Natural killer cell (primary cell): Measurements from ENCODE around the gene IFT80. TPM values are rescaled to one million over a fixed set of nuclear protein-coding genes. Genes with fewer than 3 reads are reported as not detected.

Experiments used
- ATAC-seq, 3 donors: fragments of 150-1000 bp in 2 of 3; fragments of 200-7000 bp in 1 of 3; cut with Tn5 transposase; 1 replicate in 1 of 3; 2 replicates in 2 of 3; pipeline ENCODE4 v1.10.0; 2021; ENCODE audit warnings: mild to moderate bottlenecking in 2 of 3, moderate library complexity in 2 of 3
- DNase-seq, 2 donors: peaks; one replicate each; pipeline versions ENCODE4 v3.0.0 to v3.0.0-alpha.2; 2013 to 2021; ENCODE audit warnings: mixed read lengths in 1 of 2
- H3K27ac ChIP-seq: one replicate; pipeline ENCODE4 v1.5.1; 2013; ENCODE audit warnings: mild to moderate bottlenecking, low read length
- H3K27me3 ChIP-seq: one replicate; pipeline ENCODE4 v1.6.1; 2013; ENCODE audit warnings: low read length; ENCODE audit not compliant: control insufficient read depth, insufficient read depth
- H3K36me3 ChIP-seq: one replicate; pipeline ENCODE4 v1.6.1; 2013; ENCODE audit warnings: low read length; ENCODE audit not compliant: control insufficient read depth, insufficient read depth
- H3K4me1 ChIP-seq: one replicate; pipeline ENCODE4 v1.6.1; 2013; ENCODE audit warnings: low read length; ENCODE audit not compliant: control insufficient read depth, insufficient read depth
- H3K4me3 ChIP-seq: one replicate; pipeline ENCODE4 v1.5.1; 2013; ENCODE audit warnings: low read length
- H3K9me3 ChIP-seq: one replicate; pipeline ENCODE4 v1.6.1; 2013; ENCODE audit warnings: low read length; ENCODE audit not compliant: control insufficient read depth, insufficient read depth
- H3K27ac Mint-ChIP-seq, 2 donors: one replicate each; pipeline ENCODE4 v1.8.0; 2022; ENCODE audit warnings: mild to moderate bottlenecking in 2 of 2, mixed read lengths in 2 of 2, moderate library complexity in 1 of 2
- H3K27me3 Mint-ChIP-seq, 2 donors: one replicate each; pipeline ENCODE4 v1.8.0; 2022; ENCODE audit warnings: low read depth in 2 of 2, mixed read lengths in 2 of 2
- H3K36me3 Mint-ChIP-seq: one replicate; pipeline ENCODE4 v1.8.0; 2022; ENCODE audit warnings: mixed read lengths
- H3K4me1 Mint-ChIP-seq, 2 donors: one replicate each; pipeline ENCODE4 v1.8.0; 2022; ENCODE audit warnings: mixed read lengths in 2 of 2
- H3K4me3 Mint-ChIP-seq: one replicate; pipeline ENCODE4 v1.8.0; 2022; ENCODE audit warnings: mild to moderate bottlenecking, moderate library complexity, mixed read lengths
- H3K9me3 Mint-ChIP-seq, 2 donors: one replicate each; pipeline ENCODE4 v1.8.0; 2022; ENCODE audit warnings: mixed read lengths in 2 of 2
- WGBS: methylation state at CpG from one replicate; pipeline ENCODE4 v1.1.7; 2013; ENCODE audit warnings: missing lambda C conversion rate; ENCODE audit not compliant: insufficient coverage; 5-methylcytosine and 5-hydroxymethylcytosine counted together
- intact Hi-C: fragments of 100-400 bp; cut with micrococcal nuclease; formaldehyde crosslinking; loops from one replicate; pipeline ENCODE4 v1.14.2; 2022
- total RNA-seq, 4 donors: library from RNA; stranded (reverse); fragments of 120-200 nt in 1 of 4; gene quantifications; one replicate each; pipeline versions ENCODE4 v1.2.3 to v1.2.4, GENCODE V29; 2013 to 2022
- TF ChIP-seq, protein P1 (sequence below): fragments of 200-600 bp; IDR thresholded peaks from one replicate; pipeline ENCODE4 v1.8.0; 2022; ENCODE audit warnings: antibody characterized with exemption

Gene IFT80
- total RNA-seq, 3 donors from 2014 or later (not counting 1 experiment from before 2014, with no cell fraction given): 22.6 to 22.9 (median 22.9) TPM

GRCh38 chr3:160312014-160312624 lies 86.9 kb downstream of the IFT80 start:
- H3K27ac ChIP-seq: no peak overlapping the region
- H3K4me1 ChIP-seq: no peaks in the 10 kb centered on the region
- DNase-seq (no peak), ATAC-seq (no peak)
- peaks cover 0 to 3% of the 10 kb centered on the region in 2 donors for H3K9me3 Mint-ChIP-seq
- no peak overlapping the region for H3K4me3 Mint-ChIP-seq
- WGBS: 100% methylated on average over 4 of the region's 5 CpGs
- no peak overlapping the region for H3K27ac Mint-ChIP-seq
- H3K4me1 Mint-ChIP-seq: no peaks in the 10 kb centered on the region
- H3K4me3 ChIP-seq: no peak overlapping the region
- no peaks in the 10 kb centered on the region for H3K9me3 ChIP-seq
- TF ChIP-seq, protein P1, sequence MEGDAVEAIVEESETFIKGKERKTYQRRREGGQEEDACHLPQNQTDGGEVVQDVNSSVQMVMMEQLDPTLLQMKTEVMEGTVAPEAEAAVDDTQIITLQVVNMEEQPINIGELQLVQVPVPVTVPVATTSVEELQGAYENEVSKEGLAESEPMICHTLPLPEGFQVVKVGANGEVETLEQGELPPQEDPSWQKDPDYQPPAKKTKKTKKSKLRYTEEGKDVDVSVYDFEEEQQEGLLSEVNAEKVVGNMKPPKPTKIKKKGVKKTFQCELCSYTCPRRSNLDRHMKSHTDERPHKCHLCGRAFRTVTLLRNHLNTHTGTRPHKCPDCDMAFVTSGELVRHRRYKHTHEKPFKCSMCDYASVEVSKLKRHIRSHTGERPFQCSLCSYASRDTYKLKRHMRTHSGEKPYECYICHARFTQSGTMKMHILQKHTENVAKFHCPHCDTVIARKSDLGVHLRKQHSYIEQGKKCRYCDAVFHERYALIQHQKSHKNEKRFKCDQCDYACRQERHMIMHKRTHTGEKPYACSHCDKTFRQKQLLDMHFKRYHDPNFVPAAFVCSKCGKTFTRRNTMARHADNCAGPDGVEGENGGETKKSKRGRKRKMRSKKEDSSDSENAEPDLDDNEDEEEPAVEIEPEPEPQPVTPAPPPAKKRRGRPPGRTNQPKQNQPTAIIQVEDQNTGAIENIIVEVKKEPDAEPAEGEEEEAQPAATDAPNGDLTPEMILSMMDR: no peak
- H3K36me3 Mint-ChIP-seq: no peaks in the 10 kb centered on the region
- intact Hi-C loops: no loop called here
- H3K36me3 ChIP-seq: peaks cover 1% of the 10 kb centered on the region
- no peaks in the 10 kb centered on the region for H3K27me3 Mint-ChIP-seq
- H3K27me3 ChIP-seq: no peaks in the 10 kb centered on the region

DNA sequence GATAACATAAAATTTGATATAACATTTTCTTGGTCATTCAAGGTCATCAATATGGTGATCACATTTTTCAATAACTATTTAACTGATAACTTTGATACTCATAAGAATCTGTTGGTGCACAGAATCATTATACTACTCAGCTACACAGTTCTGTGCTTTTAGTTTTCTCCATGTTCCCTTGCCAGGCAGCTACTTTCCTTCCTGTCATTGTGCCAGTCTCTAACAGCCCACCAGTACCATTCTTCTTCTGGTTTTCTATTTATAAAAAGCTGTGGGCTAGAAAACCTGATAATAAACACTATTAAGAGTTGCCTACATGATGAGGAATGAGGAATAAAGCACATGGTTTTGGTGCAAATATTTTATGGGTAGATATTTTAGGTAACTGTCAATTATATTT lies 96.2 kb downstream of the IFT80 start:
- DNase-seq: no peak
- Histone ChIP-seq H3K27ac (no peak overlapping the region), H3K4me1 (no peaks in the 10 kb centered on the region), H3K9me3 (no peaks in the 10 kb centered on the region), H3K36me3 (peaks cover 4% of the 10 kb centered on the region), H3K27me3 (no peaks in the 10 kb centered on the region), H3K4me3 (no peak overlapping the region)
- H3K27me3 Mint-ChIP-seq: no peaks in the 10 kb centered on the region
- no peak overlapping the region for H3K27ac Mint-ChIP-seq
- no peaks in the 10 kb centered on the region for H3K4me1 Mint-ChIP-seq
- no peaks in the 10 kb centered on the region for H3K36me3 Mint-ChIP-seq
- TF ChIP-seq, protein P1: no peak
- no peaks in the 10 kb centered on the region for H3K9me3 Mint-ChIP-seq
- ATAC-seq: no peak
- intact Hi-C loops: no loop called here
- H3K4me3 Mint-ChIP-seq: no peak overlapping the region

- intact Hi-C loops: no loop called here
- Mint-ChIP-seq H3K36me3 (no peaks in the 10 kb centered on the region), H3K27ac (no peak overlapping the region)
Measured at GRCh38 chr3:160296591-160296990, 102.4 kb downstream of the IFT80 start.

More at GRCh38 chr3:160296591-160296990, 102.4 kb downstream of the IFT80 start:
- Histone ChIP-seq H3K27me3 (no peaks in the 10 kb centered on the region), H3K9me3 (no peaks in the 10 kb centered on the region), H3K4me3 (no peak overlapping the region), H3K27ac (no peak overlapping the region), H3K36me3 (no peaks in the 10 kb centered on the region), H3K4me1 (no peaks in the 10 kb centered on the region)
- ATAC-seq: no peak
- H3K4me1 Mint-ChIP-seq: no peaks in the 10 kb centered on the region
- TF ChIP-seq, protein P1: no peak
- no peaks in the 10 kb centered on the region for H3K9me3 Mint-ChIP-seq
- H3K27me3 Mint-ChIP-seq: no peaks in the 10 kb centered on the region
- DNase-seq: no peak
- no peak overlapping the region for H3K4me3 Mint-ChIP-seq
